ENCODE measurements around the gene ITGA6. TPM values are rescaled to one million over a fixed set of nuclear protein-coding genes. Genes with fewer than 3 reads are reported as not detected.

ITGA6 gene
- total RNA-seq, 4 donors from 2014 or later, result 201 to 357 (median 225) TPM

- no peaks in the 10 kb centered on the region for H3K36me3 ChIP-seq
- no peak overlapping the region for H3K4me3 ChIP-seq
- no peak for DNase-seq
- TF ChIP-seq POLR2A (IDR thresholded peaks at IDR 0.05) (no peak), CTCF (IDR thresholded peaks at IDR 0.05) (no peak)
- H3K9me3 ChIP-seq, result no peaks in the 10 kb centered on the region
- H3K27ac ChIP-seq, result no peak overlapping the region
- no peaks in the 10 kb centered on the region for H3K27me3 ChIP-seq
- H3K4me1 ChIP-seq, result no peaks in the 10 kb centered on the region
Measured at GRCh38 chr2:172408143-172408766, 19.1 kb upstream of the ITGA6 start.

- H3K36me3 ChIP-seq, result no peaks in the 10 kb centered on the region
- DNase-seq, result no peak
- no peak for TF ChIP-seq CTCF (IDR thresholded peaks at IDR 0.05)
- TF ChIP-seq POLR2A (IDR thresholded peaks at IDR 0.05), result no peak
- H3K4me1 ChIP-seq, result no peaks in the 10 kb centered on the region
- H3K27me3 ChIP-seq, result no peaks in the 10 kb centered on the region
- H3K4me3 ChIP-seq, result no peak overlapping the region
- no peak overlapping the region for H3K27ac ChIP-seq
- H3K9me3 ChIP-seq, result no peaks in the 10 kb centered on the region
Measured at GRCh38 chr2:172409042-172409441, 18.3 kb upstream of the ITGA6 start.

- no peak for DNase-seq
Measured at GRCh38 chr2:172412984-172413492, 14.3 kb upstream of the ITGA6 start.

GRCh38 chr2:172415157-172415864 is 12.1 kb upstream of the ITGA6 start:
- no peak for DNase-seq
- Histone ChIP-seq H3K4me1 (no peaks in the 10 kb centered on the region), H3K4me3 (no peak overlapping the region), H3K27me3 (no peaks in the 10 kb centered on the region), H3K36me3 (no peaks in the 10 kb centered on the region), H3K9me3 (no peaks in the 10 kb centered on the region), H3K27ac (no peak overlapping the region)
- TF ChIP-seq POLR2A (IDR thresholded peaks at IDR 0.05) (no peak), CTCF (IDR thresholded peaks at IDR 0.05) (no peak)

More at GRCh38 chr2:172412984-172413492, 14.3 kb upstream of the ITGA6 start:
- Histone ChIP-seq H3K27me3 (no peaks in the 10 kb centered on the region), H3K4me1 (no peaks in the 10 kb centered on the region), H3K9me3 (no peaks in the 10 kb centered on the region), H3K36me3 (no peaks in the 10 kb centered on the region), H3K4me3 (no peak overlapping the region), H3K27ac (no peak overlapping the region)
- no peak for TF ChIP-seq CTCF (IDR thresholded peaks at IDR 0.05)

- DNase-seq, result no peak
- no peak overlapping the region for H3K27ac ChIP-seq
- TF ChIP-seq POLR2A (IDR thresholded peaks at IDR 0.05) (no peak), CTCF (IDR thresholded peaks at IDR 0.05) (no peak)
Measured at GRCh38 chr2:172415865-172416183, 11.6 kb upstream of the ITGA6 start.

More at GRCh38 chr2:172415865-172416183, 11.6 kb upstream of the ITGA6 start:
- Histone ChIP-seq H3K36me3 (no peaks in the 10 kb centered on the region), H3K4me1 (no peaks in the 10 kb centered on the region), H3K4me3 (no peak overlapping the region), H3K27me3 (no peaks in the 10 kb centered on the region), H3K9me3 (no peaks in the 10 kb centered on the region)

Data from Peyer's patch (tissue), 4 donors.